HG03571 (cell line): ENCODE results near the gene ETV6.

Experiments used
- ATAC-seq: cut with Tn5 transposase; IDR thresholded peaks from one replicate; pipeline ENCODE4 v1.9.1; 2021; ENCODE audit not compliant: unreplicated experiment

ETV6 gene

GRCh38 chr12:11797317-11797913, 147.9 kb downstream of the ETV6 start:
- ATAC-seq = no peak

GRCh38 chr12:11798006-11798708, 148.7 kb downstream of the ETV6 start:
- no peak for ATAC-seq

GRCh38 chr12:11798856-11799501, 149.5 kb downstream of the ETV6 start:
- ATAC-seq = no peak

- no peak for ATAC-seq
Observed at GRCh38 chr12:11799502-11799873, 150.0 kb downstream of the ETV6 start.

- ATAC-seq = no peak
Observed at GRCh38 chr12:11801643-11802042, 152.2 kb downstream of the ETV6 start.

- no peak for ATAC-seq
Observed at GRCh38 chr12:11804130-11804529, 154.7 kb downstream of the ETV6 start.

- ATAC-seq = no peak
Observed at GRCh38 chr12:11805043-11805442, 155.6 kb downstream of the ETV6 start.

- no peak for ATAC-seq
Observed at GRCh38 chr12:11805680-11806079, 156.2 kb downstream of the ETV6 start.

GRCh38 chr12:11807458-11807857, 158.0 kb downstream of the ETV6 start:
- no peak for ATAC-seq

- ATAC-seq = no peak
Observed at GRCh38 chr12:11808931-11809330, 159.5 kb downstream of the ETV6 start.

GRCh38 chr12:11810206-11810545, 160.7 kb downstream of the ETV6 start:
- no peak for ATAC-seq

GRCh38 chr12:11811008-11811407, 161.5 kb downstream of the ETV6 start:
- no peak for ATAC-seq

GRCh38 chr12:11812241-11812585, 162.7 kb downstream of the ETV6 start:
- peak; percentile 7 for ATAC-seq

GRCh38 chr12:11812586-11813437, 163.3 kb downstream of the ETV6 start:
- ATAC-seq = peak; percentile 64

GRCh38 chr12:11813438-11813813, 164.0 kb downstream of the ETV6 start:
- no peak for ATAC-seq

GRCh38 chr12:11814374-11814773, 164.9 kb downstream of the ETV6 start:
- no peak for ATAC-seq

- ATAC-seq = no peak
Observed at GRCh38 chr12:11815397-11815796, 165.9 kb downstream of the ETV6 start.

- ATAC-seq = no peak
Observed at GRCh38 chr12:11819643-11820042, 170.2 kb downstream of the ETV6 start.

- ATAC-seq = no peak
Observed at GRCh38 chr12:11820476-11820875, 171.0 kb downstream of the ETV6 start.

- no peak for ATAC-seq
Observed at GRCh38 chr12:11821386-11822080, 172.1 kb downstream of the ETV6 start.
